Measurements from ENCODE around the gene RCBTB1.

Gene RCBTB1

GRCh38 chr13:49553888-49554287 lies 31.5 kb downstream of the RCBTB1 start:
- no peak for DNase-seq

GRCh38 chr13:49550942-49551644 lies 34.3 kb downstream of the RCBTB1 start:
- no peak for DNase-seq

GRCh38 chr13:49549289-49549688 lies 36.1 kb downstream of the RCBTB1 start:
- no peak for DNase-seq

DNA sequence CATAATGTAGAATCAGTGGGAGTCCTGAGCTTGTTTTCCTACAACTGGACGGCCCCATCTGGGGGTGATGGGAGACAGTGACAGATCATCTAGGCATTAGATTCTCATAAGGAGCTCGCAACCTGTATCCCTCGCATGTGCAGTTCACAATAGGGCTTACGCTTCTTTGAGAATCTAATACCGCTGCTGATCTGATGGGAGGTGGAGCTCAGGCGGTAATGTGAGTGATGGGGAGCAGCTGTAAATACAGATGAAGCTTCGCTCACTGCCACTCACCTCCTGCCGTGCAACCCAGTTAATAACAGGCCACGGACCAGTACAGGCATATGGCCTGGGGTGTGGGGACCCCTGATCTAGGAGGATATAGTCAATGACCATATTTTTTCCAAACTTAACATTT lies 38.8 kb downstream of the RCBTB1 start:
- no peak for DNase-seq

- DNase-seq = no peak
Measured at GRCh38 chr13:49545661-49546060, 39.7 kb downstream of the RCBTB1 start.

- DNase-seq = no peak
Measured at GRCh38 chr13:49543656-49544055, 41.7 kb downstream of the RCBTB1 start.

- DNase-seq = no peak
Measured at GRCh38 chr13:49540552-49540951, 44.8 kb downstream of the RCBTB1 start.

DNA sequence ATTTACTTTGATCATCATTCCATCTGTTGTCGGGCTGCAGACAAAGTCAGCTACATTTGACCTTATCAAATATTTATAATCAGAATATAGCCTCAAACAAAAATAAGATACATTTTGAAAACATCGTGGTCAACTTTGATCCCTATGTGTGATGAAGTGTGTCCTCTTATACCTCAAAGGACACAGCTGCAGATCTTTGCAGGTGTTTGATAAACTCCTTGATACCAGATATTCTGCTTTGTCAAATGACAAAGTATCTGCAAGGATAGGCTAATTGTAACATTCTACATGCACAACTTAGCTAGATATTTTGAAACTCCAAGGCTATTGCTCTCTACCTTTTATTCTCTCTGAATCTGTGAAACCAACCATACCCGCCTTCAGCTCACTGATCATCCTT lies 45.6 kb downstream of the RCBTB1 start:
- DNase-seq = no peak

- DNase-seq = no peak
Measured at GRCh38 chr13:49539313-49539712, 46.0 kb downstream of the RCBTB1 start.

- no peak for DNase-seq
Measured at GRCh38 chr13:49538404-49538803, 47.0 kb downstream of the RCBTB1 start.

DNA sequence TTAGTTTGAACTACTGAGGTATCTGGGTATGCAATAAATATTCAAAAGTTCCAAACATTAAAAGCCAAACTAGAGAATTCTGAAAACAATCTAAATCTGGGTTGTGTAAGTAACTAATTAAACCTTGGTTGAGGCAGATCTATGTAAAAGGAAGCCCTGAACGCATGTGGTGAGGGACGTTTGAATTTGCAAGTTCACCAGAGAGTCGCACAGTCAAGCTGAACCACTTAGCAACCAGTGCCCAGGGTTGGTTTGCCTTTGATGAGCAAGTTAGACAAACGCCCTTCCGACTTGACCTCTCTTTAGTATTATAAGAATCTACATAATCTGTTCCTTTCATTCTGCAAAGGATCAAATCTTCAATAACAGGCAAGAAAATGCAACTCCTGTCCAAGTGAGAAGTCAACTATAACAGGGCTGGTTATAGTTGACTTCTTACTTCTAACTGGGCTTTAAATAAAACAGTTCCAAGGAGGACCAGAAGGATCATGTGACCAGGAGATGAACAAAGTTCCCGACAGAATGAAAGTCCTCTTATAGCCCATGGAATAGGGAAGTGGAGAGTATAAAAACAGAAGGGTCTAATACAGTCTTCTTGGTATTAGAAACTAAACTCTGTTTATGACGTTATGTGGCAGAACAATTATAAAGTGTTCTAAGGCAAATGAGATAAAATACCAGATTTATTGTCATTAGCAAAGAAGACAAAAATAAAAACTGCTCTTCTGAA lies 49.0 kb downstream of the RCBTB1 start:
- no peak for DNase-seq

DNA sequence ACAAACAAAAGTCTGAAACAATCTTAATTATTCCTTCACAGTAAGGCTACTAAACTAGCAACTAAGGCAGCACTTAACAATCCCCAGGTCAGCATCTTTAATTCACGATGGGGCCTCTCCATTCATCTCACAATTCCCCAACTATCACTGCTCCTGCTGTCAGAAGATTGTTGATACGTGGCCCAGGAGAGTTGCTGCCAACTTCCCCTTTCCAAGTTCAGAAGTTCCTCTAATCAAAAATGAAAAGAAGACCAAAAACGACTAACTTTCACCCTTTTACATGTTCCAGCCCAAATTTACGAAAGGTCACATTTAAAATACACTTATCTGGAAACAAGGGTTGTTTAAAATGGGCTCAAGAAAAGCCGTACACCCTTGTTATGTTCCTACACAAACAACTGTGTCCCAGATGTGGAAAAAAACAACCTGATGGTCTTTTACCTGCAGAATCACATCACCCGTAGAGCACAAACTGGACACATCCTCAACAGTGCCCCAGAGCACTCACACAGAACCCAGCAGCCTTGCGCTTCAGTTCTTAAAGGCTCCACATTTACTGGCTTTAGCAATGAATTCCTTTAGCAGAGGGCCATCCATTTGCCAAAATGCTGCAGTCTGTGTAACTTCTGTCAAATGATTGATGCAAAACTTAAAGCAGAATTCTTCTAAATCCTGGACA lies 51.6 kb downstream of the RCBTB1 start:
- no peak for DNase-seq

GRCh38 chr13:49533011-49533410 lies 52.3 kb downstream of the RCBTB1 start:
- no peak for DNase-seq

DNA sequence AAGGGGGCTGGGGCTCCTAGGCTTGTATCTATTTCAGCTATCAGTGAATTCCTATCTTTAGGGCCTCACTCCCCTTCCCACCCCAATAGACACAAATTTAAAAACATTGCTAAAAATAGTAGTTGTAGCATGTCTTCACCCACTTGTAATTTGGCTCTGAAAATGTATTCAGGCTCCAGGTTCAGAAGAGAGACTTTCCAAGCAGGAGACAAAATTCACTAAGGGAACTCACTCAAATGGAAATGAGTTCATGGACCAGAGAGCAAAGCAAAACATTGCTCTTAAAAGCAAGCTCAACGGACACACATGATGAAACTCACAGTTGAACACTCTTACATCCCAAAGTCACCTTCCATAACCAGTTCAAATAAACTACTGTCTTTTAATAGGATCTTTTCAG lies 52.8 kb downstream of the RCBTB1 start:
- no peak for DNase-seq

- DNase-seq = no peak
Measured at GRCh38 chr13:49530457-49530856, 54.9 kb downstream of the RCBTB1 start.

DNA sequence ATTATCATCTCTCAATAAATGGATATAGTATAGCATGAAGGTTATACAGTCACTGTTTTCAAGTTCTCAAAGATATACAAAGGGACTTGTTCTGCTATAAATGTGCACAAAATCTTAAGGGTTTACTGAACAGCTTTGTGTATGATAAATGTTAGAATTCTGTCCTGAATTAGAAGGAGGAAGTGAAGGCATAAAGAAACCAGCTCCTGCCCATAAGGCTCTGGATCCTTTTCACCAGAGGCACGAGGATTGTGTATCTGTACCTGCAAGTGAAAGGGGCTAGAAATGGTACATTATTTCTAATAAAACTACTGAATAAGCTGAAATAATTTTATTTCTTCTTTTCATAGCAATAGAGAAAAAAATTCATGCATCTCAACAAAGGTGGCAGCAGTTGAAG lies 57.2 kb downstream of the RCBTB1 start:
- no peak for DNase-seq

- DNase-seq = no peak
Measured at GRCh38 chr13:49527123-49527522, 58.2 kb downstream of the RCBTB1 start.

GRCh38 chr13:49524740-49525501 lies 60.4 kb downstream of the RCBTB1 start:
- DNase-seq = no peak

- DNase-seq = no peak
Measured at GRCh38 chr13:49521224-49521623, 64.1 kb downstream of the RCBTB1 start.

GRCh38 chr13:49517461-49517860 lies 67.9 kb downstream of the RCBTB1 start:
- DNase-seq = no peak

DNA sequence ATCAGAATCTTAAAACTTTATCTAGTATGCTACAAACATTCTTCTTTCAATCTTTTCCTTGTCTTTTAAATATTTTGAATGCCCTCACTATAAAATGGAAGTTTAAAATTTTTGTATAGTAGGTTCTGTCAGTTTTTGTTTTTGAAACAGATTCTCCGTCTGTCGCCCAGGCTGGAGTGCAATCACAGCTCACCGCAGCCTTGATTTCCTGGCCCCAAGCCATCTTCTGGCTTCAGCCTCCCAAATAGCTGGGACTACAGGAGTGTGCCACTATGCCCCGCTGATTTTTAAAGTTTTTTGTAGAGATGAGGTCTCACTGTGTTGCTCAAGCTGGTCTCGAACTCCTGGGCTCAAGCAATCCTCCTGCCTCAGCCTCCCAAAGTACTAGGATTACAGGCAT lies 68.9 kb downstream of the RCBTB1 start:
- no peak for DNase-seq

- no peak for DNase-seq
Measured at GRCh38 chr13:49512578-49512977, 72.8 kb downstream of the RCBTB1 start.

DNA sequence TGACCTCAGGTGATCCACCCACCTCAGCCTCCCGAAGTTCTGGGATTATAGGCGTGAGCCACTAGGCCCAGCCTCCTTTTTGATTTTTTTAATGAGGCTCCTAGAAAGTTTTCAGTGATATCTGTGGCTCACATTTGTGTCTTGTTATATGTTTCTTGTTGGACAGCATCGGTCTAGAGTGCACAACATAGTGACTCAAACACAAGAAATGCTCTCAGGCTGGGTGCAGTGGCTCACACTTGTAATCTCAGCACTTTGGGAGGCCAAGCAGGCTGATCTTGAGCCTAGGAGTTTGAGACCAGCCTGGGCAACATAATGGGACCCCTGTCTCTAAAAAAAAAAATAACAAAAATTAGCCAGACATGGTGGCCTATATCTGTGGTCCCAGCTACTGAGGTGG lies 81.4 kb downstream of the RCBTB1 start:
- no peak for DNase-seq

Data from NCI-H2029 treated with DMSO at 0.1 percent for 48 hours (cell line).